HEK293 (cell line): Measurements from ENCODE around the gene VEPH1.

Experiments used
- FEZF1 ChIP-seq: fragments of 450-650 bp; formaldehyde crosslinking; IDR thresholded peaks from 2 replicates; pipeline ENCODE4 v1.5.1; 2016; ENCODE audit warnings: missing biosample characterization, missing genetic modification characterization
- MYNN ChIP-seq: fragments of 450-650 bp; formaldehyde crosslinking; IDR thresholded peaks from 2 replicates; pipeline ENCODE4 v1.5.1; 2016; ENCODE audit warnings: missing biosample characterization, missing genetic modification characterization, borderline replicate concordance
- ZNF768 ChIP-seq: fragments of 450-650 bp; formaldehyde crosslinking; IDR thresholded peaks from 2 replicates; pipeline ENCODE4 v1.5.1; 2018; ENCODE audit warnings: missing biosample characterization, mild to moderate bottlenecking, missing genetic modification characterization
- ZSCAN23 ChIP-seq: fragments of 450-650 bp; formaldehyde crosslinking; IDR thresholded peaks from 2 replicates; pipeline ENCODE4 v1.5.1; 2016; ENCODE audit warnings: missing biosample characterization, missing genetic modification characterization
- TF ChIP-seq, protein P1 (sequence below): fragments of 450-650 bp; formaldehyde crosslinking; IDR thresholded peaks from 2 replicates; pipeline ENCODE4 v1.5.1; 2016; ENCODE audit warnings: missing biosample characterization, missing genetic modification characterization
- TF ChIP-seq, protein P2 (sequence below): fragments of 450-650 bp; formaldehyde crosslinking; IDR thresholded peaks from 2 replicates; pipeline ENCODE4 v1.5.1; 2016; ENCODE audit warnings: missing biosample characterization, missing genetic modification characterization
- TF ChIP-seq, protein P3 (sequence below): IDR thresholded peaks from 2 replicates; pipeline ENCODE4 v1.6.1; 2011; ENCODE audit warnings: mild to moderate bottlenecking, low read depth, low read length, borderline replicate concordance
- TF ChIP-seq, protein P4 (sequence below): fragments of 450-650 bp; formaldehyde crosslinking; IDR thresholded peaks from 2 replicates; pipeline ENCODE4 v1.5.1; 2016; ENCODE audit warnings: missing biosample characterization, missing genetic modification characterization, borderline replicate concordance

DNA sequence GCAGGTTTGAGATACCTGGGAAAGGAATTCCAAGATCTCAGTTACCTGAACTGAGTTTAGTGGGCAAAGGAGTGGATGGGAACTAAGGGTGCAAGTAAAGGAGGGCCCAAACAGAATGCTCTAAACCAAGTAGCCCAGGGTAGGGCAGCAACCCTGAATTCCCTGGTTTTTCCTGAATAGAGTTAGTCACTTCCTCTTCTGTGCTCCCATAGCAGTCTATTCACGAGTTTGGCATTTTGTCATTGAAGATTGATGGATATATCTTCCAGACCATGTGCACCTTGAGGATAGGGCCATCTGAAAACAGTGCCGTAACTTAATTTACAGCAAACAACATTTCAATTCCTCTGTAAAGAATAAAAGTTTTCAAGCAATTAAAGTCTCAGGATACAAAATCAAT lies 85.1 kb downstream of the VEPH1 start:
- TF ChIP-seq, protein P1, sequence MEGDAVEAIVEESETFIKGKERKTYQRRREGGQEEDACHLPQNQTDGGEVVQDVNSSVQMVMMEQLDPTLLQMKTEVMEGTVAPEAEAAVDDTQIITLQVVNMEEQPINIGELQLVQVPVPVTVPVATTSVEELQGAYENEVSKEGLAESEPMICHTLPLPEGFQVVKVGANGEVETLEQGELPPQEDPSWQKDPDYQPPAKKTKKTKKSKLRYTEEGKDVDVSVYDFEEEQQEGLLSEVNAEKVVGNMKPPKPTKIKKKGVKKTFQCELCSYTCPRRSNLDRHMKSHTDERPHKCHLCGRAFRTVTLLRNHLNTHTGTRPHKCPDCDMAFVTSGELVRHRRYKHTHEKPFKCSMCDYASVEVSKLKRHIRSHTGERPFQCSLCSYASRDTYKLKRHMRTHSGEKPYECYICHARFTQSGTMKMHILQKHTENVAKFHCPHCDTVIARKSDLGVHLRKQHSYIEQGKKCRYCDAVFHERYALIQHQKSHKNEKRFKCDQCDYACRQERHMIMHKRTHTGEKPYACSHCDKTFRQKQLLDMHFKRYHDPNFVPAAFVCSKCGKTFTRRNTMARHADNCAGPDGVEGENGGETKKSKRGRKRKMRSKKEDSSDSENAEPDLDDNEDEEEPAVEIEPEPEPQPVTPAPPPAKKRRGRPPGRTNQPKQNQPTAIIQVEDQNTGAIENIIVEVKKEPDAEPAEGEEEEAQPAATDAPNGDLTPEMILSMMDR (tag by site-specific recombination) = no peak
- no peak for TF ChIP-seq MYNN (tag by site-specific recombination)
- TF ChIP-seq, protein P2, sequence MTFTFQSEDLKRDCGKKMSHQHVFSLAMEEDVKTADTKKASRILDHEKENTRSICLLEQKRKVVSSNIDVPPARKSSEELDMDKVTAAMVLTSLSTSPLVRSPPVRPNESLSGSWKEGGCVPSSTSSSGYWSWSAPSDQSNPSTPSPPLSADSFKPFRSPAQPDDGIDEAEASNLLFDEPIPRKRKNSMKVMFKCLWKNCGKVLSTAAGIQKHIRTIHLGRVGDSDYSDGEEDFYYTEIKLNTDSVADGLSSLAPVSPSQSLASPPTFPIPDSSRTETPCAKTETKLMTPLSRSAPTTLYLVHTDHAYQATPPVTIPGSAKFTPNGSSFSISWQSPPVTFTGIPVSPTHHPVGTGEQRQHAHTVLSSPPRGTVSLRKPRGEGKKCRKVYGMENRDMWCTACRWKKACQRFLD (tag by site-specific recombination) = no peak
- no peak for TF ChIP-seq FEZF1 (tag by site-specific recombination)
- TF ChIP-seq, protein P3, sequence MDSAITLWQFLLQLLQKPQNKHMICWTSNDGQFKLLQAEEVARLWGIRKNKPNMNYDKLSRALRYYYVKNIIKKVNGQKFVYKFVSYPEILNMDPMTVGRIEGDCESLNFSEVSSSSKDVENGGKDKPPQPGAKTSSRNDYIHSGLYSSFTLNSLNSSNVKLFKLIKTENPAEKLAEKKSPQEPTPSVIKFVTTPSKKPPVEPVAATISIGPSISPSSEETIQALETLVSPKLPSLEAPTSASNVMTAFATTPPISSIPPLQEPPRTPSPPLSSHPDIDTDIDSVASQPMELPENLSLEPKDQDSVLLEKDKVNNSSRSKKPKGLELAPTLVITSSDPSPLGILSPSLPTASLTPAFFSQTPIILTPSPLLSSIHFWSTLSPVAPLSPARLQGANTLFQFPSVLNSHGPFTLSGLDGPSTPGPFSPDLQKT = no peak
- no peak for TF ChIP-seq ZSCAN23 (tag by site-specific recombination)
- TF ChIP-seq ZNF768 = no peak
- TF ChIP-seq, protein P4, sequence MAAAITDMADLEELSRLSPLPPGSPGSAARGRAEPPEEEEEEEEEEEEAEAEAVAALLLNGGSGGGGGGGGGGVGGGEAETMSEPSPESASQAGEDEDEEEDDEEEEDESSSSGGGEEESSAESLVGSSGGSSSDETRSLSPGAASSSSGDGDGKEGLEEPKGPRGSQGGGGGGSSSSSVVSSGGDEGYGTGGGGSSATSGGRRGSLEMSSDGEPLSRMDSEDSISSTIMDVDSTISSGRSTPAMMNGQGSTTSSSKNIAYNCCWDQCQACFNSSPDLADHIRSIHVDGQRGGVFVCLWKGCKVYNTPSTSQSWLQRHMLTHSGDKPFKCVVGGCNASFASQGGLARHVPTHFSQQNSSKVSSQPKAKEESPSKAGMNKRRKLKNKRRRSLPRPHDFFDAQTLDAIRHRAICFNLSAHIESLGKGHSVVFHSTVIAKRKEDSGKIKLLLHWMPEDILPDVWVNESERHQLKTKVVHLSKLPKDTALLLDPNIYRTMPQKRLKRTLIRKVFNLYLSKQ (tag by site-specific recombination) = no peak
